ENCODE measurements around the gene SDK1.
"Not testable (repeated sequence)": the region's sequence is repeated elsewhere in the genome, so short reads cannot be mapped to it uniquely, and the experiment has no call there.

Gene SDK1

DNA sequence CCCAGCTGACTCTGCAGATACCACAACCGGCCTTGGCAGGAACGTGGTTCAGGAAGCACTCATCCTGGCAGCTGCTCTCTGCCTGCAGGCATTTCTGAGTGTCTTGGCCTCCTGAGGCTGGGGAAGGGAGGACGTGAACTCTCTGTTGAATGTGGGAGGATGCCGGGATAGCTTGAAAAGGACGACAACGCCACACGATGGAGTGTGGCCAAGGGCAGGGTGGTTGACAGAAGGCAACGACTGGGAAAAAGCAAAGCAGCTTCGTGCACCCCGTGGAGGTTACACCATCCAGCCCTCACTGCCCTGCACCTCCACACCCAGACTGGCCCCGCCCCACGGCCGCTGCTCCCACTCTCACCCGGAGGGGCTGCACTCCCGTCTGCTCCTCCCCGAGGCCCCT lies 915.0 kb downstream of the SDK1 start:
- Histone ChIP-seq H3K27me3 (no peaks in the 10 kb centered on the region), H3K9me3 (peaks cover 5% of the 10 kb centered on the region), H3K4me3 (ENCODE audit: low read depth, low read length) (no peak overlapping the region), H3K4me1 (no peaks in the 10 kb centered on the region), H3K36me3 (no peaks in the 10 kb centered on the region)
- TF ChIP-seq, protein P1, sequence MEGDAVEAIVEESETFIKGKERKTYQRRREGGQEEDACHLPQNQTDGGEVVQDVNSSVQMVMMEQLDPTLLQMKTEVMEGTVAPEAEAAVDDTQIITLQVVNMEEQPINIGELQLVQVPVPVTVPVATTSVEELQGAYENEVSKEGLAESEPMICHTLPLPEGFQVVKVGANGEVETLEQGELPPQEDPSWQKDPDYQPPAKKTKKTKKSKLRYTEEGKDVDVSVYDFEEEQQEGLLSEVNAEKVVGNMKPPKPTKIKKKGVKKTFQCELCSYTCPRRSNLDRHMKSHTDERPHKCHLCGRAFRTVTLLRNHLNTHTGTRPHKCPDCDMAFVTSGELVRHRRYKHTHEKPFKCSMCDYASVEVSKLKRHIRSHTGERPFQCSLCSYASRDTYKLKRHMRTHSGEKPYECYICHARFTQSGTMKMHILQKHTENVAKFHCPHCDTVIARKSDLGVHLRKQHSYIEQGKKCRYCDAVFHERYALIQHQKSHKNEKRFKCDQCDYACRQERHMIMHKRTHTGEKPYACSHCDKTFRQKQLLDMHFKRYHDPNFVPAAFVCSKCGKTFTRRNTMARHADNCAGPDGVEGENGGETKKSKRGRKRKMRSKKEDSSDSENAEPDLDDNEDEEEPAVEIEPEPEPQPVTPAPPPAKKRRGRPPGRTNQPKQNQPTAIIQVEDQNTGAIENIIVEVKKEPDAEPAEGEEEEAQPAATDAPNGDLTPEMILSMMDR (IDR thresholded peaks at IDR 0.05; ENCODE audit: low read depth, low read length) = no peak
- no peak for DNase-seq

DNA sequence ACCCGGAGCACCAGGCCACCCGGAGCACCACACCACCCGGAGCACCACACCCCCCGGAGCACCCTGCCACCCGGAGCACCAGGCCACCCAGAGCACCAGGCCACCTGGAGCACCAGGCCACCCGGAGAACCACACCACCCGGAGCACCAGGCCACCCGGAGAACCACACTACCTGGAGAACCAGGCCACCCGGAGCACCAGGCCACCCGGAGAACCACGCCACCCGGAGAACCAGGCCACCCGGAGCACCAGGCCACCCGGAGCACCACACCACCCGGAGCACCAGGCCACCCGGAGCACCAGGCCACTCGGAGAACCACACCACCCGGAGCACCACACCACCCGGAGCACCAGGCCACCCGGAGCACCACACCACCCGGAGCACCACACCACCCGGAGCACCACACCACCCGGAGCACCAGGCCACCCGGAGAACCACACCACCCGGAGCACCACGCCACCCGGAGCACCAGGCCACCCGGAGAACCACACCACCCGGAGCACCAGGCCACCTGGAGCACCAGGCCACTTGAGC lies 916.1 kb downstream of the SDK1 start:
- H3K36me3 ChIP-seq; DNase-seq; H3K9me3 ChIP-seq; H3K27me3 ChIP-seq; H3K4me3 ChIP-seq (ENCODE audit: low read depth, low read length); H3K4me1 ChIP-seq: not testable (repeated sequence)

DNA sequence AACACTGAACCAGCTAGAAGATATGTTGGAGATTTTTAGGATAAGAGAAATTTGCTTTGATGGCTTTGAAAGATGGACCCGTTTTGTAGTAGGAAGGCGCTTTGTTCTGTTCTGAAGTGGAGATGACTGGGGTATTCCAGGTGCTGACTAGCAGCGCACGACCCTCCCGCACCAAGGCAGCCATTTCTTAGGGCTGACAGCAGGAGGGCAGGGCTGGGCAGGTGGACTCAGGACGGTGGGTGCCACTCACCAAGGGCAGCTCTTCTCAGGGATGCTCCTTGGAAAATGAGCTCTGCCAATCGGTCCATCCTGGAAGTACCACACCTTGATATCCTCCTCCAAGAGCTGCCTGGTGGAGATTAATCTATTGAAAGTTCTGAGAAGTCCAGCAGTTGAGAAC lies 917.4 kb downstream of the SDK1 start:
- no peak for DNase-seq
- TF ChIP-seq, protein P1 (IDR thresholded peaks at IDR 0.05; ENCODE audit: low read depth, low read length) = no peak
- Histone ChIP-seq H3K9me3 (peaks cover 2% of the 10 kb centered on the region; the same call in 1 of the 2 replicates), H3K36me3 (no peaks in the 10 kb centered on the region), H3K27me3 (no peaks in the 10 kb centered on the region), H3K4me1 (no peaks in the 10 kb centered on the region), H3K4me3 (ENCODE audit: low read depth, low read length) (no peak overlapping the region)

DNA sequence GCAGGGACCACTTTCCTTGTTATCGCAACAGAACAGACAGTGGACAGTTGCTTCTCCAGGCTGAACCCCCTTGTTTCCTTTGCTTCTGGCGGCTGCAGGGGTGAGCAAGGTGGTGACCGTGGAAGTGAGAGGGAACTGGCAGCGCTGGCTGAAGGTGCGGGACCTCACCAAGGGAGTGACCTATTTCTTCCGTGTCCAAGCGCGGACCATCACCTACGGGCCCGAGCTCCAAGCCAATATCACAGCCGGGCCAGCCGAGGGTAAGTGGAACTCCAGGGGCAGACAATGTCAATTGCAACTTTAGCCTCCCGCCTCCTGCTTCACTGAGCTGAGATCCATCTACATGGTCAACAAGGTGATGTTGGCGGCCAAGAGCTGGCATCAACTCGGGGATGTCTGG lies 919.0 kb downstream of the SDK1 start:
- Histone ChIP-seq H3K36me3 (no peaks in the 10 kb centered on the region), H3K4me3 (ENCODE audit: low read depth, low read length) (no peak overlapping the region), H3K9me3 (peaks cover 2% of the 10 kb centered on the region; the same call in 1 of the 2 replicates), H3K27me3 (no peaks in the 10 kb centered on the region), H3K4me1 (no peaks in the 10 kb centered on the region)
- no peak for DNase-seq
- TF ChIP-seq, protein P1 (IDR thresholded peaks at IDR 0.05; ENCODE audit: low read depth, low read length) = no peak

DNA sequence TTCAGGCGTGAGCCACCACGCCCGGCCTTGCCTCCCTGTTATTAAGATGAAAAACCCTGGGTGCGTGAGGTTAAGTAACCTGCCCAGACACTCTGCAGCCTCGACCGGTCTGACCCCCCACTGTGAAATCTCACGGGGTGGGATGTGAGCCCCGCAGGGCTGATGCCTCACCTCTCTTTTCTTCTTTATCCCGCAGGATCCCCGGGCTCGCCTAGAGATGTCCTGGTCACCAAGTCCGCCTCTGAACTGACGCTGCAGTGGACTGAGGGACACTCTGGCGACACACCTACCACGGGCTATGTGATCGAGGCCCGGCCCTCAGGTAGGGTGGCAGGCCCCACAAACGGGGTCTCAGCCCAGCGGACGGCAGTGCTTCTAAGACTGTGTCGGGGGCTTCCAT lies 920.0 kb downstream of the SDK1 start:
- Histone ChIP-seq H3K27me3 (no peaks in the 10 kb centered on the region), H3K4me3 (ENCODE audit: low read depth, low read length) (no peak overlapping the region), H3K9me3 (0 out of 2 replicates have a peak, but pooled peaks cover 2% of the 10 kb centered on the region), H3K4me1 (no peaks in the 10 kb centered on the region), H3K36me3 (no peaks in the 10 kb centered on the region)
- no peak for DNase-seq
- TF ChIP-seq, protein P1 (IDR thresholded peaks at IDR 0.05; ENCODE audit: low read depth, low read length) = no peak

DNA sequence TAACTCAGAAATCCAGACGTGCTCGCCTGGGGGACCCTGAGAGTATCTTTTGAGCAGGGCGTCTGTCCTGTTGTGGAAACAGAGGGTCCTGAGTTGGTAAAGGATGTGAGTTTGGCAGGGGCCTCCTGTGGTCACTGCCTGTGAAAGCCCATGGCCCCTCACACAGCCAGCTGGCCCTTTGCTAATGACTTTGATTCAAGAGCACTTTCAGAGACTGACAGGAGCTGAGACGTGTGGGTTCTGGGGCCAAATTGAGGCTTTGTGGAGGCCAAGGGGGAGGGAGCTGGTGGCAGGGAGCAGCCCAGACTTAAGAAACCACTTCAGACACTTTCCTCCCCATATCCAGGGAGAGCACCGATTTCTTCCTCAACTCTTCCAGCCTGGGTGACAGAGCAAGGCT lies 921.6 kb downstream of the SDK1 start:
- Histone ChIP-seq H3K27me3 (no peaks in the 10 kb centered on the region), H3K9me3 (0 out of 2 replicates have a peak, but pooled peaks cover 2% of the 10 kb centered on the region), H3K36me3 (no peaks in the 10 kb centered on the region), H3K4me1 (no peaks in the 10 kb centered on the region), H3K4me3 (ENCODE audit: low read depth, low read length) (no peak overlapping the region)
- TF ChIP-seq, protein P1 (IDR thresholded peaks at IDR 0.05; ENCODE audit: low read depth, low read length) = no peak
- DNase-seq = no peak

DNA sequence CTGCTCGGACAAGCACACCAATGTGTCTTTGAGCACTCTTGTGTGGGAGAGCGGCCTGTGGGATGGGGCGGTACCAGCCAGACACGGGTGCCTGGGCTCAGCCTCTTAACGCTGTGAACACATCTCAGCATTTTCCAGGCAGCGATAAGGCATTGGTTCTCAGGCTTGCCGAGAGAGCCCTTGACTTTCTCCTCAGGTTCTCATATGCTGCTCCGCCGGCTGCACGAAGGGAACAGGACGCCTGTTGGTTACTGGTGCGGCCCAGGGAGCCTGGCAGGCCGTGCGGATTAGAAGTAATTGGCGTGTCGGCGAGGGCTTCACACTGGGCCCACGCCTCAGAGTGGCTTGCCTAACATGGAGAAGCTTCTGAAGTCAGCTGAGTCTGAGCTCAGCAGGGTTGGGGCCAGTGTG lies 924.3 kb downstream of the SDK1 start:
- Histone ChIP-seq H3K9me3 (0 out of 2 replicates have a peak, but pooled peaks cover 2% of the 10 kb centered on the region), H3K27me3 (no peaks in the 10 kb centered on the region), H3K4me3 (ENCODE audit: low read depth, low read length) (no peak overlapping the region), H3K4me1 (no peaks in the 10 kb centered on the region), H3K36me3 (no peaks in the 10 kb centered on the region)
- no peak for DNase-seq
- TF ChIP-seq, protein P1 (IDR thresholded peaks at IDR 0.05; ENCODE audit: low read depth, low read length) = no peak
